NCI-H146 treated with DMSO at 0.1 percent for 48 hours (cell line): ENCODE results near the gene MYH9.
"Not testable (repeated sequence)": the region's sequence is repeated elsewhere in the genome, so short reads cannot be mapped to it uniquely, and the experiment has no call there.

Source experiments
- DNase-seq: peaks from one replicate; lab custom pipeline; 2025; ENCODE audit not compliant: unreplicated experiment; lab: John Stamatoyannopoulos, UW

Gene MYH9

DNA sequence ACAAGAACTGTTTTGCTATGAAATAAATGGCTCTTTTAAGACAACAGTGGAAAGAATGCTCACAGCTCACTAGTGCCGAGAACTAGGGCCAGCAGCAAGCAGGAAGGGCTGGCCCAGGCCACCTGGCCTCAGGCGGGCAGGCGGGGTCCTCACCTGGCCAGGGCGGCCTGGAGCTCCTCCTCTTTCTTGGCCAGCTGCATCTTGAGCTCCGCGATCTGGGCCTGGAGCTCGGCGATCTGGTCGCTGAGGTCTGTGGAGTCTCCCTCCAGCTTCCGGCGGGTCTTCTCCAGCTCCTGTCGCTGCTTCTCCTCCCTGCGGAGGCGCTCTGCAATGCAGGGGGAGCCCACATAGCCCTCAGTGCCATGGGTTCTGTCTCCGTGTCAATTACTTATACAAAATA, 91.1 kb downstream of the MYH9 start:
- DNase-seq, result no peak

GRCh38 chr22:36295247-36295646, 92.5 kb downstream of the MYH9 start:
- DNase-seq, result no peak

- no peak for DNase-seq
Observed at GRCh38 chr22:36294801-36295200, 93.0 kb downstream of the MYH9 start.

- DNase-seq, result no peak
Observed at GRCh38 chr22:36294293-36294620, 93.5 kb downstream of the MYH9 start.

- no peak for DNase-seq
Observed at GRCh38 chr22:36293606-36294292, 94.0 kb downstream of the MYH9 start.

DNA sequence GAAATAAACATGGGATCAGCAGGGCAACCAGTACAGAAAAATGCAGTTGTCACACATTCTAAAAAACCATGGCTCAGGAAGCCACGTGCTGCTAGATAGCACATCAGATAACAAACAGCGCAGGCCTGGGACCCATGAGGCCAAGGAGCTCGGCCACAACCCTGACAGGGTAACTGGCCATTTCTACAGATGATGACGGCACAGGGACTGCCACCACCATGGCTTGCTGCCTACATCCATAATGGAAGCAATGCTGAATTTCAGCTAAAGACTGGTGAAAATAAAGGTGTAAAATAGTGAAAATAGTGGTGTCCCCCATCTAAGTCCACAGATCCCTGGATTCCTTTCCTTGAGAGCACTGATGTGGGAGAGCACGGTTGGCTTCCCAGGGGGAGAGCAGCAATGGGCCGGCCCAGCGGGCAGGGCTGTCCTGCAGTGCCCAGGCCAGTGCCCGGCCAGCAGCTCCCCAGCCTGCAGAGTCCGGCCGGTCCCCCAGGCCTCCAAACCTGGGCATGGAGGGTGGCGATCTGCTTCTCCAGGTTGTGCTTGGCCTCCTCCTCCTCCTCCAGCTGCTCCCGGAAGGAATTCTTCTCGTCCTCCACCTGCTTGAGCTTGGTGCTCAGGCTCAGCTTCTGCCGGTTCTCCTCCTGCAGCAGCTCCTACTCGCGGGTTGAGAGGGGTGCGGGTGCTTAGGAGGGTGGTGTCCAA, 94.8 kb downstream of the MYH9 start:
- no peak for DNase-seq

DNA sequence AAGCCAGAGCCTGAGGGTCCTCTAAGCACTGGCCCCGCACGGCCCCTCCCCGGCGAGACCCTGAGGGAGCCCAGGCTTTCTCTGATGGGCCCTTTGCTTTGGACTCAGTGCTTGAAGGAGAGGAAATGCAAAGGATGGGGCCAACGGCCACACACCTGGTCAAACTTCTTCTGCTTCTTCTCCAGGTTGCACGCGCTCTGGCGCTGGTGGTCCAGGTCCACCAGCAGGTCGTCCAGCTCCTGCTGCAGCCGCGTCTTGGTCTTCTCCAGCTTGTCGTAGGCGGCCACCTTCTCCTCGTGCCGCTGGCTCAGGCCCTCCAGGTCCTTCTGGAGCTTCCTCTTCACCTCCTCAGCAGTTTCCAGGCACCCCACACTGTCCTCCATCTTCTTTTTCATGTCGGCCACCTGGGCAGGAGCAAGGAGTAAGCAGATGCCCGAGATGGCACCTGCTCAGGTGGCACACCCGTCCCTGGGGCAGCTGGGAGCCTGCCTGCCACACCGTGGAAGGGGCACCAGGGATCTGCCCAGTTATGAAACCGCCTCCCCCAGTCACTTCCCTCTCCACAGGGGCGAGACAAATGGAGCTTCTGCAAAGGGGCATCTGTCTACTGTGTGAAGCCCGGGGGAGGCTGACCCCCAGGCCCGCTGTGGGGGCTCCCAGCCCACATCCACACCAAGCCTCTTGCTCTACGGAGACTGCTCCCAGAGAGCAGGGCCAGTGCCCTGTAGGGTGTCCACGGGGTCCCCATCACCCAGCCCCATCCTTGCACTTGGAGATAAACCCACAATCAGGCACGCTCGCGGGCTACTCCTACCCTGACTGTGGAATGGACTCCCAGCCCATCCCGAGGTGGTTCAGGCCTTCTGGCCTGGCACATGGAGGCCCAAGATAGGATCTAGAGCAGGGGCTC, 95.7 kb downstream of the MYH9 start:
- no peak for DNase-seq

DNA sequence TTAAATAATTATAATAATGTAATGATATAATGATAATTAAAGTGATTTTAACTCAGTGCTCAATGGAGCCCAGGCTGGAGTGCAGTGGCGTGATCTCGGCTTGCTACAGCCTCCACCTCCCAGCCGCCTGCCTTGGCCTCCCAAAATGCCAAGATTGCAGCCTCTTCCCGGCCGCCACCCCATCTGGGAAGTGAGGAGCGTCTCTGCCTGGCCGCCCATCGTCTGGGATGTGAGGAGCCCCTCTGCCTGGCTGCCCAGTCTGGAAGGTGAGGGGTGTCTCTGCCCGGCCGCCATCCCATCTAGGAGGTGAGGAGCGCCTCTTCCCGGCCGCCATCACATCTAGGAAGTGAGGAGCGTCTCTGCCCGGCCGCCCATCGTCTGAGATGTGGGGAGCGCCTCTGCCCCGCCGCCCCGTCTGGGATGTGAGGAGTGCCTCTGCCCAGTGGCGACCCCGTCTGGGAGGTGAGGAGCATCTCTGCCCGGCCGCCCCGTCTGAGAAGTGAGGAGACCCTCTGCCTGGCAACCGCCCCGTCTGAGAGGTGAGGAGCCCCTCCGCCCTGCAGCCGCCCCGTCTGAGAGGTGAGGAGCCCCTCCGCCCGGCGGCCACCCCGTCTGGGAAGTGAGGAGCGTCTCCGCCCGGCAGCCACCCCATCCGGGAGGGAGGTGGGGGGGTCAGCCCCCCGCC, 97.2 kb downstream of the MYH9 start:
- DNase-seq, result not testable (repeated sequence)

- not testable (repeated sequence) for DNase-seq
Observed at GRCh38 chr22:36289948-36290371, 97.8 kb downstream of the MYH9 start.

DNA sequence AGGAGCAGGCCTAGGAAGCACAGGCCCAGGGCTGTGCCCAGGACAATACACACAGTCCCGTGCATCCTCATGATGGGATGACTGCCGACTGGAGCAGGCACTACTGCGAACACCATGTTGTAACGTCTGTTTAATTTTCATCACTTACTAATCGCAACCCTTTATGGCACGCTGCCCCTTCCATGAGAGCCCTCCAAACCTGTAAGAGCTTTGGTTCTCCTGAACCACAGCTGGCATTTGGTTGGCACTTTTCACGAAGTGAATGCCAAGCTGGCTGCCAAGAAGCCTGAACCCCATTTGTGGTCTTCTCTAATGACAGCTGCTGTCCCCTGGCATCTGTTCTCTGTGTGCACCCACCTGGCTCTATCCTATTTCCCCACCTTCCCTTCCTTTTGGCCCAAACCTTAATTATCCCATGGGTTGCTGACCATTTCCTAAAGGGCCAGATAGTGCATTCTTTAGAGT, 98.3 kb downstream of the MYH9 start:
- no peak for DNase-seq

DNA sequence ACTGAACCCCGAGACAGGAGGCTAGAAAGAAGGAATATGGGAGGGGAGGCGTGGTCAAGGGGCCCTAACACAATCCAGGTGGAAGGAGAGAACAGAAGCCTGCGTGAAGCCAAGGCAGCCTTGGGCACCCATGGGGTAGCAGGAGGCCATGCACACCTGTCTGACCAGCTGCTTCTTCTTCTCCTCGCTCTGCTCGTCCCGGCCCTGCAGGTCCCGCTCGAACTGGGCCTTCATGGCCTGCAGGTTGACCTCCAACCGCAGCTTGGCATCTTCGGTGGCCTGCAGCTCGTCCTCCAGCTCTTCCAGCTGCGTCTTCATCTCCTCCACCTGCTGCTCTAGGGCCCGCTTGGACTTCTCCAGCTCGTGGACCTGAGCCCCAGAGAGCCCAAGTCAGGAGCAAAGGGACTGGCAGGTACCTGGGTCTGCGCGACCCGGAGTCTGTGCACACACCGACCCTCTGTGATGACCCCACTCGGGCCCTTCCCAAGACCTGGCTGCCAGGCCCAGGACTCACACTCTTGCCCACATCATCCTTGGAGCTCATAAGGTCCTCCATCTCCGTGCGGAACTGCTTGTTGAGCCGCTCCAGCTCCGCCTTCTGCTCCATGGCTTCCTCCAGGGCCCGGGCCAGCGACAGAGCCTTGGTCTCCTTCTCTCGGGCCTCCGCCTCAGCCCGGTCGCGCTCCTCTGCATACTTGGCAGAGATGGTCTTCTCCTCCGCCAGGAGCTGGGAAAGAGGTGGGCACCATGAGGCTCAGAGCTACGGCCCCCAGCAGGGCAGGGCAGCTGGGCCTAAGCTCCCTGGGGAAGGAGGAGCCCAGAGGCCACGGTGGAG, 99.0 kb downstream of the MYH9 start:
- DNase-seq, result no peak

- DNase-seq, result no peak
Observed at GRCh38 chr22:36287881-36288515, 99.8 kb downstream of the MYH9 start.

- no peak for DNase-seq
Observed at GRCh38 chr22:36286096-36286957, 101.4 kb downstream of the MYH9 start.

DNA sequence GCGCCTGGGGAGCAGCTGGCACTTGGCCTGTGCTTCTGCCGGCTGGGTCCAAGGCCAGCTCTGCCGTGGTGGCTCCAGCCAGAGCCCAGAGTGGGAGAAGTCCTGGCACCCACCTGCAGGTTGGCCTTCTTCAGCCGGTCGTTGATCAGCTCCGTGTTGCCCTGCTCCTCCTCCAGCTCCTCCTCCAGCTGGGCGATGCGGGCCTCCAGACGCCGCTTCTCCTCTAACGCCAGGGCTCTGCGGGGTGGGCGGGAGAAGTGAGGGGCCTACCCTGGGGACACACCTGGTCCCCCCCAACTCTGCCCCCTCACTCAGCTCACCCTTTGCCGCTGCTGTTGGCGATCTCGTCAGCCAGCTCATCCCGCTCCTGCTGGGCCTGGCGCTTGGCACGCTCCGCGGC, 102.2 kb downstream of the MYH9 start:
- no peak for DNase-seq

DNA sequence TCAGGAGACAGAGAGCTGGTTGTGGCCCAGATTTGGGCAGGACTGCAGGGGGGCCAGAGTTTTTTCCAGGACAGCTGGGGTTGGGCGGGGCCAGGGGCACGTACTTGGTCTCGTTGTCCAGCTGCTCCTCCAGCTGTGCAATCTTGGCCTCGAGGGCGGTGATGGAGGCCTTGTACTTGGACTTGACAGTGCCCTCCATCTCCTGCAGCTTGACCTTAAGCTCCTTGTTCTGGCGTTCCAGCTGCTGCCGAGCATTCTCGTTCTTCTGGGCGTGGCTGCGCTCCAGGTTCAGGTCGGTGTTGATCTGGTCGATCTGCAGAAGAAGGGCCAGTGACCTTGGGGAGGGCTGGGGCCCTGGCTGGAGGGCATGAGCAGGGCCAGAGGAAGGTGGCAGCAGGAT, 102.8 kb downstream of the MYH9 start:
- DNase-seq, result no peak

GRCh38 chr22:36284171-36284571, 103.6 kb downstream of the MYH9 start:
- DNase-seq, result no peak

GRCh38 chr22:36282328-36282831, 105.4 kb downstream of the MYH9 start:
- DNase-seq, result no peak

DNA sequence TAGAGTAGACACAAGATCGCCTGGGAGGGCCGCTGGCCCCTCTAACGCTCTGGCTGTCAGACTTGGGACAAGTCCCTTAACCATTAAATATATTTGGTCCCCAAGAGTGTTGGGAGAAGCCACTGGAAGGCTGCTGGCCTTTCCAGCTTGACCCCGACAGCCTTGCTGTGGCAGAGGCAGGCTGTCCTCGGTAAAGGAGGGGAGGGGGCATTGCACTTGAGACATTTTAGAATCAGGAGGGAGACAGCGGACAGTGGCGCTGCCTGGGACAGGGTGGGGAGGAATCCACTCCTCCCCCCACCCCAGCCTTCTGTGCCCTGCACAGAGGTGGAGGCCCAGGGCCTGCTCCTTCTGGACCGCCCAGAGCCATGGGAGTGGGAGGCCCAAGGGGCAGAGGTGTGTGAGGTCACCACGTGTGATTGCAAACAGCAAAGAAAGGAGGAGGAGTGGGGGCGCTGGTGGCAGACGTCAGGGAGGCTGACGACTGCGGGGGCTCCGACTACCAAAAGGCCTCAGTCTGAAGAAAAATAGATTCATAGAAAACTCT, 105.9 kb downstream of the MYH9 start:
- DNase-seq, result no peak
